B cell (primary cell): Measurements from ENCODE around the gene MRPL53. TPM values are rescaled to one million over a fixed set of nuclear protein-coding genes. Genes with fewer than 3 reads are reported as not detected.

Experiments
- ATAC-seq: fragments of 200-7000 bp; cut with Tn5 transposase; one replicate; pipeline ENCODE4 v1.10.0; 2021; ENCODE audit warnings: low read depth, mild to moderate bottlenecking, moderate number of reproducible peaks, moderate library complexity
- CTCF ChIA-PET: fragments of 350-600 bp; sonication (Branson Sonifier 250); formaldehyde crosslinking; loops from one replicate; lab custom pipeline; 2021; ENCODE audit warnings: antibody characterized with exemption, inconsistent platforms; lab: Charles Lee
- POLR2A ChIA-PET: fragments of 350-600 bp; sonication (Branson Sonifier 250); formaldehyde crosslinking; loops from one replicate; lab custom pipeline; 2021; ENCODE audit warnings: antibody characterized with exemption; lab: Charles Lee
- DNase-seq: peaks from one replicate; pipeline ENCODE4 v3.0.0; 2013
- H2AFZ ChIP-seq: 2 replicates; pipeline ENCODE4 v1.6.1; 2012; ENCODE audit warnings: mild to moderate bottlenecking, low read depth, low read length; ENCODE audit not compliant: insufficient read depth, poor library complexity, severe bottlenecking
- H3K27ac ChIP-seq, 2 donors: 1 replicate in 1 of 2; 2 replicates in 1 of 2; pipeline ENCODE4 v1.5.1; 2012 to 2013; ENCODE audit warnings: low read length in 2 of 2, mild to moderate bottlenecking in 2 of 2, moderate library complexity in 1 of 2
- H3K27me3 ChIP-seq, 4 experiments: fragments of 200-600 bp in 1 of 4; sonication (generic) in 1 of 4; replicated peaks in 1 of 4; 1 replicate in 2 of 4; 2 replicates in 2 of 4; pipeline versions ENCODE4 v1.6.1 to v1.7.0; 2013 to 2016; ENCODE audit warnings: low read length in 3 of 4, mild to moderate bottlenecking in 2 of 4, mixed read lengths in 1 of 4, moderate library complexity in 1 of 4; ENCODE audit not compliant: insufficient read depth in 4 of 4, control insufficient read depth in 3 of 4; ENCODE audit errors: control extremely low read depth in 1 of 4
- H3K36me3 ChIP-seq, 2 experiments: replicated peaks in 1 of 2; 1 replicate in 1 of 2; 2 replicates in 1 of 2; pipeline versions ENCODE4 v1.6.1 to v1.7.1; 2013; ENCODE audit warnings: low read length in 1 of 2; ENCODE audit not compliant: insufficient read depth in 2 of 2, control insufficient read depth in 1 of 2; ENCODE audit errors: control extremely low read depth in 1 of 2, extremely low read depth in 1 of 2
- H3K4me1 ChIP-seq, 2 donors: fragments of 200-600 bp in 1 of 2; sonication (generic) in 1 of 2; 1 replicate in 1 of 2; 2 replicates in 1 of 2; pipeline versions ENCODE4 v1.5.1 to v1.6.1; 2013 to 2017; ENCODE audit warnings: low read length in 2 of 2; ENCODE audit not compliant: control insufficient read depth in 2 of 2, insufficient read depth in 2 of 2
- H3K4me2 ChIP-seq: replicated peaks from 2 replicates; pipeline ENCODE3; 2012; ENCODE audit warnings: mild to moderate bottlenecking, low read depth, low read length; ENCODE audit not compliant: poor library complexity, severe bottlenecking
- H3K4me3 ChIP-seq, 5 experiments: fragments of 200-600 bp in 1 of 5; sonication (generic) in 1 of 5; 1 replicate in 3 of 5; 2 replicates in 2 of 5; pipeline versions ENCODE4 v1.5.1 to v1.7.0; 2011 to 2016; ENCODE audit warnings: low read length in 4 of 5, mild to moderate bottlenecking in 4 of 5, low read depth in 2 of 5, control low read depth in 1 of 5, moderate library complexity in 1 of 5; ENCODE audit not compliant: insufficient read depth in 1 of 5; ENCODE audit errors: control extremely low read depth in 1 of 5, extremely low read depth in 1 of 5
- H3K79me2 ChIP-seq: fragments of 200-600 bp; sonication (generic); one replicate; pipeline ENCODE4 v1.6.0; 2016; ENCODE audit warnings: low read length; ENCODE audit not compliant: control insufficient read depth, insufficient read depth
- H3K9ac ChIP-seq: fragments of 200-600 bp; sonication (generic); 2 replicates; pipeline ENCODE4 v1.6.1; 2017; ENCODE audit warnings: mild to moderate bottlenecking, low read length, moderate library complexity
- H3K9me3 ChIP-seq, 3 donors: one replicate each; pipeline versions ENCODE4 v1.6.1 to v1.7.1; 2013; ENCODE audit warnings: low read length in 2 of 3; ENCODE audit not compliant: control insufficient read depth in 2 of 3, insufficient read depth in 1 of 3; ENCODE audit errors: control extremely low read depth in 1 of 3
- H4K20me1 ChIP-seq: 2 replicates; pipeline ENCODE4 v1.6.0; 2012; ENCODE audit warnings: mild to moderate bottlenecking, low read length; ENCODE audit not compliant: insufficient read depth, control insufficient read depth, poor library complexity, severe bottlenecking
- H3K27ac Mint-ChIP-seq: one replicate; pipeline ENCODE4 v1.8.0; 2021; ENCODE audit warnings: mixed read lengths
- H3K27me3 Mint-ChIP-seq: one replicate; pipeline ENCODE4 v1.8.0; 2021; ENCODE audit warnings: mixed read lengths
- H3K4me1 Mint-ChIP-seq: one replicate; pipeline ENCODE4 v1.8.0; 2021; ENCODE audit warnings: mixed read lengths
- H3K4me3 Mint-ChIP-seq: one replicate; pipeline ENCODE4 v1.8.0; 2021; ENCODE audit warnings: mixed read lengths
- H3K9me3 Mint-ChIP-seq: one replicate; pipeline ENCODE4 v1.8.0; 2022; ENCODE audit warnings: mixed read lengths; ENCODE audit not compliant: insufficient read depth
- EZH2 ChIP-seq: IDR thresholded peaks from 2 replicates; pipeline ENCODE4 v1.6.1; 2012; ENCODE audit warnings: borderline replicate concordance, low read depth, mild to moderate bottlenecking, moderate library complexity, low read length; ENCODE audit not compliant: insufficient read depth, poor library complexity, severe bottlenecking
- WGBS: methylation state at CpG from one replicate; pipeline ENCODE4 v1.1.5; 2013; ENCODE audit warnings: missing lambda C conversion rate; ENCODE audit not compliant: insufficient coverage; 5-methylcytosine and 5-hydroxymethylcytosine counted together
- intact Hi-C: fragments of 100-400 bp; cut with micrococcal nuclease; formaldehyde crosslinking; loops from one replicate; pipeline ENCODE4 v1.10.0; 2022
- polyA plus RNA-seq: library from polyadenylated mRNA; depleted of rRNA; stranded (reverse); fragments of >200 nt; gene quantifications from 2 replicates; pipeline ENCODE4 v1.2.3, GENCODE V29; 2012
- total RNA-seq, 2 donors: library from RNA; stranded (reverse); fragments of 120-200 nt in 1 of 2; gene quantifications; 1 replicate in 1 of 2; 2 replicates in 1 of 2; pipeline versions ENCODE4 v1.2.3 to v1.2.4, GENCODE V29; 2013 to 2022
- TF ChIP-seq, protein P1 (sequence below): fragments of 200-600 bp; IDR thresholded peaks from one replicate; pipeline ENCODE4 v1.8.0; 2022; ENCODE audit warnings: antibody characterized with exemption, mild to moderate bottlenecking

MRPL53 gene
- total and polyA plus RNA-seq, 2 donors (not counting 1 experiment from before 2014, with no cell fraction given): 59.3 to 70.0 TPM

DNA sequence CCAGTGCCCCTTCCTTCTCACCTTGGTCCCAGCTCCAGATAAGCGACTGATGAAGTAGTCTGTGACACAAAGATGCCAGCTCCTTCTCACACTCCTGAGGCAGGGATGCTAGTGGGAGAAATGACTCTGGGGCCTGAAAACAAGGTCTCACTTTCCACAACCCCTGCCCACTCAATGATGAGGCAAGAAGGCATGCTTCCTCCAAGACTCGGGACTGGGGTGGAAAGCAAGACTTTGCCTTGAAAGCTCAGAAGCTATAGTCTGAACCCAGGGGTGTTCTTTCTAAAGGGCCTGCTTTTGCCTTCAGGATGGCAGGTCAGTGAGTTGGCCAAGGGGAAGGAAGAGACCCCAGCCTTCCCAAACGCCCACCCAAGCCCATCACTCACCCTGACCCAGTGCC, 9.0 kb upstream of the MRPL53 start:
- peaks cover 0 to 25% of the 10 kb centered on the region in 2 experiments for H3K36me3 ChIP-seq
- intact Hi-C loops: no loop called here
- H4K20me1 ChIP-seq: peaks cover 33% of the 10 kb centered on the region
- H3K9ac ChIP-seq: peak overlapping the region; percentile 91
- ATAC-seq (no peak), DNase-seq (no peak)
- H2AFZ ChIP-seq: no peak overlapping the region
- no peaks in the 10 kb centered on the region for H3K27me3 ChIP-seq
- no peak overlapping the region for H3K27ac Mint-ChIP-seq
- TF ChIP-seq, protein P1, sequence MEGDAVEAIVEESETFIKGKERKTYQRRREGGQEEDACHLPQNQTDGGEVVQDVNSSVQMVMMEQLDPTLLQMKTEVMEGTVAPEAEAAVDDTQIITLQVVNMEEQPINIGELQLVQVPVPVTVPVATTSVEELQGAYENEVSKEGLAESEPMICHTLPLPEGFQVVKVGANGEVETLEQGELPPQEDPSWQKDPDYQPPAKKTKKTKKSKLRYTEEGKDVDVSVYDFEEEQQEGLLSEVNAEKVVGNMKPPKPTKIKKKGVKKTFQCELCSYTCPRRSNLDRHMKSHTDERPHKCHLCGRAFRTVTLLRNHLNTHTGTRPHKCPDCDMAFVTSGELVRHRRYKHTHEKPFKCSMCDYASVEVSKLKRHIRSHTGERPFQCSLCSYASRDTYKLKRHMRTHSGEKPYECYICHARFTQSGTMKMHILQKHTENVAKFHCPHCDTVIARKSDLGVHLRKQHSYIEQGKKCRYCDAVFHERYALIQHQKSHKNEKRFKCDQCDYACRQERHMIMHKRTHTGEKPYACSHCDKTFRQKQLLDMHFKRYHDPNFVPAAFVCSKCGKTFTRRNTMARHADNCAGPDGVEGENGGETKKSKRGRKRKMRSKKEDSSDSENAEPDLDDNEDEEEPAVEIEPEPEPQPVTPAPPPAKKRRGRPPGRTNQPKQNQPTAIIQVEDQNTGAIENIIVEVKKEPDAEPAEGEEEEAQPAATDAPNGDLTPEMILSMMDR: no peak
- TF ChIP-seq EZH2: no peak
- peaks cover 67% of the 10 kb centered on the region for H3K79me2 ChIP-seq
- H3K4me1 ChIP-seq: peaks cover 21 to 29% of the 10 kb centered on the region in 2 donors
- peak overlapping the region; percentile 90 for H3K4me2 ChIP-seq
- H3K9me3 Mint-ChIP-seq: no peaks in the 10 kb centered on the region
- H3K27me3 Mint-ChIP-seq: no peaks in the 10 kb centered on the region
- H3K4me3 Mint-ChIP-seq: peak overlapping the region; percentile 100
- WGBS: no CpG with 5 or more reads among the region's 3 CpGs
- no peaks in the 10 kb centered on the region for H3K9me3 ChIP-seq
- ChIA-PET CTCF (interaction anchor here (0.9 to 7.1 kb wide), 10 partner anchors 9 to 106 kb away, joined by 3 to 149 read pairs (median 10); partner anchors contain the start of genes AUP1, HTRA2, INO80B and MRPL53), POLR2A (interaction anchor here (0.8 to 3.8 kb wide), 5 partner anchors 9 to 48 kb away, joined by 3 to 56 read pairs (median 19); partner anchors contain the start of genes AUP1, HTRA2, INO80B and MOGS)
- peak overlapping the region in 3 of 5 experiments; percentile 87 to 96 (median 88) for H3K4me3 ChIP-seq
- peak overlapping the region in 1 of 2 donors; percentile 84 for H3K27ac ChIP-seq
- peaks cover 34% of the 10 kb centered on the region for H3K4me1 Mint-ChIP-seq

DNA sequence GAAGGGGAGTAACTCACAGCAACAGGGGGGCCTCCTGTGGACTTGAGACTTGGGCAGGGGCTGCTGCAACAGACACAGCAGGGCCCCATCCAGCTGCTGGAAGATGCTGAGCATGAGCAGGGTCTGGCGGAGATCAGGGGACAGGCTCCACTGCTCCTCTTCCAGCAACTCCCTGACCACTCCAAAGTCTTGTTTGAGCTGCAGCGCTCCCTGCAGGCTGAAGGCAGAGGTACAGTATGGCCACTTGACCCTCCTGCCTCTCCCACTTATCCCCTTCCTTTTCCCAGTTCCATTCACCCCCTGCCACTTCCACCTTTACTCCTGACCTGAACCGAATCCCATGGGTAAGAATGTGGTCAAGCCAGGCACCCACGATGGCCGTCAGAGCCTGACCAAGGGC, 2.4 kb upstream of the MRPL53 start:
- intact Hi-C loops: no loop called here
- H3K27me3 ChIP-seq: no peaks in the 10 kb centered on the region
- peaks cover 0 to 27% of the 10 kb centered on the region in 2 experiments for H3K36me3 ChIP-seq
- TF ChIP-seq EZH2: no peak
- TF ChIP-seq, protein P1: no peak
- no peak overlapping the region for H3K9ac ChIP-seq
- Mint-ChIP-seq H3K9me3 (no peaks in the 10 kb centered on the region), H3K27me3 (no peaks in the 10 kb centered on the region), H3K4me1 (peaks cover 22% of the 10 kb centered on the region), H3K27ac (no peak overlapping the region), H3K4me3 (no peak overlapping the region)
- CTCF ChIA-PET: interaction anchor here (1.2 to 1.9 kb wide), 3 partner anchors 28 to 113 kb away, joined by 4 to 7 read pairs (median 5); partner anchors contain the start of gene PCGF1
- peaks cover 20% of the 10 kb centered on the region for H3K79me2 ChIP-seq
- peaks cover 16 to 22% of the 10 kb centered on the region in 2 donors for H3K4me1 ChIP-seq
- H3K9me3 ChIP-seq: peaks cover 0 to 5% (median 0%) of the 10 kb centered on the region in 3 donors
- no peak overlapping the region for H3K4me2 ChIP-seq
- 96% methylated on average over 5 of the region's 5 CpGs for WGBS
- ATAC-seq (no peak), DNase-seq (no peak)
- H2AFZ ChIP-seq: no peak overlapping the region
- no peaks in the 10 kb centered on the region for H4K20me1 ChIP-seq
- POLR2A ChIA-PET: interaction anchor here (4.1 kb wide), 2 partner anchors 7 to 17 kb away, joined by 36 to 63 read pairs; partner anchors contain the start of genes CCDC142, TTC31 and WBP1
- no peak overlapping the region for H3K27ac ChIP-seq
- H3K4me3 ChIP-seq: no peak overlapping the region
